Neural crest cell (in vitro differentiated cells): Measurements from ENCODE around the gene LYZL1. TPM values are rescaled to one million over a fixed set of nuclear protein-coding genes. Genes with fewer than 3 reads are reported as not detected.
"Not testable (repeated sequence)": the region's sequence is repeated elsewhere in the genome, so short reads cannot be mapped to it uniquely, and the experiment has no call there.

Experiments used
- DNase-seq: peaks from one replicate; pipeline ENCODE4 v3.0.0; 2021; ENCODE audit warnings: low read depth, mixed read lengths, low spot score
- H3K27ac Mint-ChIP-seq: one replicate; pipeline ENCODE4 v1.8.0; 2021; ENCODE audit warnings: mild to moderate bottlenecking, mixed read lengths; ENCODE audit not compliant: unreplicated experiment
- H3K27me3 Mint-ChIP-seq: 2 replicates; pipeline ENCODE4 v1.8.0; 2021; ENCODE audit warnings: low read depth, mild to moderate bottlenecking, mixed read lengths
- H3K36me3 Mint-ChIP-seq: 2 replicates; pipeline ENCODE4 v1.8.0; 2021; ENCODE audit warnings: low read depth, mild to moderate bottlenecking, mixed read lengths
- H3K4me1 Mint-ChIP-seq: 2 replicates; pipeline ENCODE4 v1.8.0; 2021; ENCODE audit warnings: mixed read lengths
- H3K4me3 Mint-ChIP-seq: one replicate; pipeline ENCODE4 v1.8.0; 2021; ENCODE audit warnings: mild to moderate bottlenecking, mixed read lengths
- H3K9me3 Mint-ChIP-seq: 2 replicates; pipeline ENCODE4 v1.8.0; 2021; ENCODE audit warnings: mixed read lengths
- CTCF ChIP-seq: fragments of 200-600 bp; sonication (generic); conservative IDR thresholded peaks from 2 replicates; pipeline ENCODE4 v1.5.0; 2021; ENCODE audit warnings: antibody characterized with exemption, mild to moderate bottlenecking
- total RNA-seq: library from RNA; stranded (reverse); gene quantifications from 2 replicates; pipeline ENCODE4 v1.2.1, GENCODE V29; 2021

The LYZL1 gene
- total RNA-seq, 1 donor from 2014 or later = not detected

GRCh38 chr10:29304995-29305335, 16.1 kb downstream of the LYZL1 start:
- Mint-ChIP-seq H3K4me3 (no peak overlapping the region), H3K4me1 (peaks cover 16% of the 10 kb centered on the region), H3K36me3 (peaks cover 17% of the 10 kb centered on the region), H3K9me3 (peaks cover 13% of the 10 kb centered on the region), H3K27me3 (peaks cover 20% of the 10 kb centered on the region), H3K27ac (no peak overlapping the region)
- no peak for TF ChIP-seq CTCF
- DNase-seq = no peak

- Mint-ChIP-seq H3K27me3 (peaks cover 20% of the 10 kb centered on the region), H3K9me3 (peaks cover 7% of the 10 kb centered on the region), H3K4me1 (peaks cover 29% of the 10 kb centered on the region), H3K4me3 (no peak overlapping the region), H3K27ac (no peak overlapping the region), H3K36me3 (peaks cover 11% of the 10 kb centered on the region)
- TF ChIP-seq CTCF = no peak
- no peak for DNase-seq
Observed at GRCh38 chr10:29306688-29307087, 17.8 kb downstream of the LYZL1 start.

- H3K9me3 Mint-ChIP-seq, H3K36me3 Mint-ChIP-seq, H3K4me3 Mint-ChIP-seq, DNase-seq, H3K27ac Mint-ChIP-seq: not testable (repeated sequence)
- H3K27me3 Mint-ChIP-seq = peaks cover 19% of the 10 kb centered on the region
- peaks cover 28% of the 10 kb centered on the region for H3K4me1 Mint-ChIP-seq
Observed at GRCh38 chr10:29308142-29308541, 19.3 kb downstream of the LYZL1 start.

- H3K9me3 Mint-ChIP-seq = peaks cover 8% of the 10 kb centered on the region
- no peak for DNase-seq
- H3K27ac Mint-ChIP-seq = no peak overlapping the region
- no peak for TF ChIP-seq CTCF
- H3K27me3 Mint-ChIP-seq = peaks cover 11% of the 10 kb centered on the region
- peaks cover 6% of the 10 kb centered on the region for H3K36me3 Mint-ChIP-seq
- no peak overlapping the region for H3K4me3 Mint-ChIP-seq
- peaks cover 18% of the 10 kb centered on the region for H3K4me1 Mint-ChIP-seq
Observed at GRCh38 chr10:29309465-29309864, 20.6 kb downstream of the LYZL1 start.

- H3K27ac Mint-ChIP-seq, H3K36me3 Mint-ChIP-seq, H3K9me3 Mint-ChIP-seq, H3K27me3 Mint-ChIP-seq, DNase-seq, H3K4me3 Mint-ChIP-seq: not testable (repeated sequence)
- peaks cover 17% of the 10 kb centered on the region for H3K4me1 Mint-ChIP-seq
Observed at GRCh38 chr10:29310463-29310862, 21.6 kb downstream of the LYZL1 start.

- no peak for DNase-seq
- H3K4me1 Mint-ChIP-seq = peaks cover 35% of the 10 kb centered on the region
- peaks cover 8% of the 10 kb centered on the region for H3K9me3 Mint-ChIP-seq
- H3K36me3 Mint-ChIP-seq = peaks cover 6% of the 10 kb centered on the region
- no peaks in the 10 kb centered on the region for H3K27me3 Mint-ChIP-seq
- no peak overlapping the region for H3K4me3 Mint-ChIP-seq
- no peak overlapping the region for H3K27ac Mint-ChIP-seq
- no peak for TF ChIP-seq CTCF
Observed at GRCh38 chr10:29313071-29313470, 24.2 kb downstream of the LYZL1 start.

GRCh38 chr10:29314726-29315125, 25.9 kb downstream of the LYZL1 start:
- Mint-ChIP-seq H3K9me3 (peaks cover 8% of the 10 kb centered on the region), H3K4me3 (no peak overlapping the region), H3K36me3 (peaks cover 6% of the 10 kb centered on the region), H3K4me1 (peaks cover 50% of the 10 kb centered on the region), H3K27ac (no peak overlapping the region), H3K27me3 (no peaks in the 10 kb centered on the region)
- no peak for TF ChIP-seq CTCF
- DNase-seq = no peak
